H1 (cell line): Measurements from ENCODE around the gene HOXD4. TPM values are rescaled to one million over a fixed set of nuclear protein-coding genes. Genes with fewer than 3 reads are reported as not detected.

Source experiments
- CTCF ChIA-PET: fragments of 300-600 bp; sonication (Branson Sonifier 250); formaldehyde crosslinking; loops from one replicate; lab custom pipeline; 2021; ENCODE audit not compliant: partially characterized antibody; lab: Charles Lee
- POLR2A ChIA-PET: fragments of 300-600 bp; sonication (Branson Sonifier 250); formaldehyde crosslinking; loops from one replicate; lab custom pipeline; 2021; ENCODE audit warnings: inconsistent platforms; ENCODE audit not compliant: partially characterized antibody; lab: Charles Lee
- DNase-seq, 2 experiments: peaks; one replicate each; pipeline versions ENCODE4 v3.0.0 to v3.0.0-alpha.2; 2010 to 2022; ENCODE audit warnings: low spot score in 2 of 2, low read depth in 1 of 2, mixed read lengths in 1 of 2
- FAIRE-seq: peaks from 2 replicates; lab custom pipeline; 2011; peaks lifted over from hg19 to GRCh38; lab: Jason Lieb, UNC
- H2AFZ ChIP-seq: 2 replicates; pipeline ENCODE4 v1.8.1; 2012; ENCODE audit warnings: low read length, inconsistent platforms
- H2AK5ac ChIP-seq: 2 replicates; pipeline ENCODE4 v1.6.1; 2013; ENCODE audit warnings: low read depth, low read length
- H2BK120ac ChIP-seq: replicated peaks from 2 replicates; pipeline ENCODE3; 2013; ENCODE audit warnings: low read depth, low read length, inconsistent platforms
- H2BK12ac ChIP-seq: 2 replicates; pipeline ENCODE4 v1.6.1; 2013; ENCODE audit warnings: low read depth, low read length
- H2BK15ac ChIP-seq: 2 replicates; pipeline ENCODE4 v1.6.1; 2013; ENCODE audit warnings: low read length
- H2BK20ac ChIP-seq: 2 replicates; pipeline ENCODE4 v1.6.1; 2013; ENCODE audit warnings: low read length
- H2BK5ac ChIP-seq: 2 replicates; pipeline ENCODE4 v1.6.1; 2013; ENCODE audit warnings: low read depth, low read length
- H3K14ac ChIP-seq: 2 replicates; pipeline ENCODE4 v1.6.1; 2013; ENCODE audit warnings: inconsistent platforms; ENCODE audit not compliant: insufficient read length
- H3K18ac ChIP-seq: 2 replicates; pipeline ENCODE4 v1.6.1; 2013; ENCODE audit warnings: low read length; ENCODE audit errors: extremely low read depth
- H3K23ac ChIP-seq: 2 replicates; pipeline ENCODE4 v1.6.1; 2013; ENCODE audit warnings: inconsistent platforms; ENCODE audit not compliant: insufficient read length
- H3K23me2 ChIP-seq: 2 replicates; pipeline ENCODE4 v1.6.1; 2013; ENCODE audit warnings: low read depth, low read length
- H3K27ac ChIP-seq: 2 replicates; pipeline ENCODE4 v1.6.1; 2011; ENCODE audit warnings: low read depth, low read length, inconsistent platforms
- H3K27me3 ChIP-seq, 4 experiments: replicated peaks in 1 of 4; 1 replicate in 1 of 4; 2 replicates in 3 of 4; pipeline versions ENCODE4 v1.6.1 to v1.8.1; 2011 to 2013; ENCODE audit warnings: low read length in 3 of 4, mild to moderate bottlenecking in 3 of 4, inconsistent platforms in 2 of 4, mixed read lengths in 2 of 4, moderate library complexity in 1 of 4; ENCODE audit not compliant: control insufficient read depth in 3 of 4, insufficient read depth in 3 of 4; ENCODE audit errors: extremely low read depth in 1 of 4
- H3K36me3 ChIP-seq, 4 experiments: 2 replicates each; pipeline versions ENCODE4 v1.6.1 to v1.8.1; 2011 to 2013; ENCODE audit warnings: mild to moderate bottlenecking in 4 of 4, low read length in 3 of 4, moderate library complexity in 2 of 4, control low read depth in 1 of 4, inconsistent platforms in 1 of 4; ENCODE audit not compliant: insufficient read depth in 4 of 4, control insufficient read depth in 2 of 4
- H3K4ac ChIP-seq: replicated peaks from 2 replicates; pipeline ENCODE3; 2013; ENCODE audit warnings: low read length, low read depth, mixed read lengths, inconsistent platforms; ENCODE audit not compliant: insufficient read length
- H3K4me1 ChIP-seq, 4 experiments: replicated peaks in 1 of 4; 1 replicate in 1 of 4; 2 replicates in 3 of 4; pipeline versions ENCODE4 v1.6.1 to v1.8.1; 2011 to 2013; ENCODE audit warnings: low read length in 3 of 4, inconsistent platforms in 2 of 4, mixed read lengths in 1 of 4; ENCODE audit not compliant: insufficient read depth in 4 of 4, control insufficient read depth in 3 of 4
- H3K4me2 ChIP-seq, 2 experiments: 2 replicates each; pipeline versions ENCODE4 v1.6.1 to v1.8.1; 2011 to 2013; ENCODE audit warnings: low read depth in 2 of 2, low read length in 2 of 2, control low read depth in 1 of 2, inconsistent platforms in 1 of 2, mild to moderate bottlenecking in 1 of 2; ENCODE audit not compliant: insufficient read depth in 1 of 2
- H3K4me3 ChIP-seq, 4 experiments: fragments of 200-600, 300-600 bp in 1 of 4; sonication (generic), shearing (Covaris generic), sonication (Bioruptor Twin) in 1 of 4; 2 replicates each; pipeline versions ENCODE4 v1.5.1 to v1.8.1; 2011 to 2016; ENCODE audit warnings: low read length in 4 of 4, low read depth in 3 of 4, control low read depth in 2 of 4, inconsistent platforms in 2 of 4, mild to moderate bottlenecking in 2 of 4, mixed read lengths in 1 of 4, moderate library complexity in 1 of 4; ENCODE audit not compliant: insufficient read depth in 2 of 4; ENCODE audit errors: extremely low read depth in 1 of 4
- H3K56ac ChIP-seq: replicated peaks from 2 replicates; pipeline ENCODE3; 2013; ENCODE audit warnings: low read depth, mild to moderate bottlenecking, mixed read lengths, low read length, inconsistent platforms; ENCODE audit not compliant: insufficient read length
- H3K79me1 ChIP-seq: 2 replicates; pipeline ENCODE4 v1.6.1; 2013; ENCODE audit warnings: low read depth, low read length, control low read depth
- H3K79me2 ChIP-seq, 2 experiments: 2 replicates each; pipeline versions ENCODE4 v1.6.1 to v1.8.1; 2012 to 2013; ENCODE audit warnings: low read length in 2 of 2, mild to moderate bottlenecking in 2 of 2, inconsistent platforms in 1 of 2; ENCODE audit not compliant: insufficient read depth in 2 of 2, control insufficient read depth in 1 of 2
- H3K9ac ChIP-seq, 4 experiments: replicated peaks in 1 of 4; 1 replicate in 1 of 4; 2 replicates in 3 of 4; pipeline versions ENCODE4 v1.6.1 to v1.8.1; 2011 to 2013; ENCODE audit warnings: low read depth in 3 of 4, low read length in 3 of 4, control low read depth in 2 of 4, mild to moderate bottlenecking in 2 of 4, moderate library complexity in 2 of 4, inconsistent platforms in 1 of 4; ENCODE audit errors: extremely low read depth in 1 of 4
- H3K9me3 ChIP-seq, 2 experiments: 2 replicates each; pipeline versions ENCODE4 v1.6.1 to v1.8.1; 2012 to 2013; ENCODE audit warnings: mild to moderate bottlenecking in 2 of 2, moderate library complexity in 2 of 2, control low read depth in 1 of 2, inconsistent platforms in 1 of 2, low read depth in 1 of 2, low read length in 1 of 2, mixed read lengths in 1 of 2; ENCODE audit not compliant: insufficient read depth in 2 of 2
- H4K20me1 ChIP-seq, 2 experiments: replicated peaks in 1 of 2; 2 replicates each; pipeline versions ENCODE3 to v1.8.1; 2011 to 2013; ENCODE audit warnings: inconsistent platforms in 2 of 2, low read length in 2 of 2, mild to moderate bottlenecking in 1 of 2; ENCODE audit not compliant: insufficient read depth in 2 of 2, control insufficient read depth in 1 of 2
- H4K5ac ChIP-seq: 2 replicates; pipeline ENCODE4 v1.6.1; 2013; ENCODE audit warnings: low read length, low read depth, mixed read lengths, inconsistent platforms; ENCODE audit not compliant: insufficient read length
- H4K8ac ChIP-seq: 2 replicates; pipeline ENCODE4 v1.8.0; 2013; ENCODE audit warnings: mild to moderate bottlenecking, moderate library complexity, low read length, inconsistent platforms; ENCODE audit not compliant: insufficient read depth; ENCODE audit errors: extremely low read depth
- H4K91ac ChIP-seq: replicated peaks from 2 replicates; pipeline ENCODE3; 2013; ENCODE audit warnings: low read length, mixed read lengths, inconsistent platforms; ENCODE audit not compliant: insufficient read length
- ATF2 ChIP-seq: IDR thresholded peaks from 2 replicates; pipeline ENCODE4 v1.6.1; 2012; ENCODE audit warnings: low read length, inconsistent platforms
- CHD1 ChIP-seq: IDR thresholded peaks from 2 replicates; pipeline ENCODE4 v1.6.1; 2012; ENCODE audit warnings: low read depth, low read length, improper control_type of control experiment
- EGR1 ChIP-seq: IDR thresholded peaks from 2 replicates; pipeline ENCODE4 v1.6.1; 2011; ENCODE audit warnings: low read depth, low read length, borderline replicate concordance
- EP300 ChIP-seq, 2 experiments: IDR thresholded peaks; 1 replicate in 1 of 2; 2 replicates in 1 of 2; pipeline ENCODE4 v1.6.1; 2011 to 2012; ENCODE audit warnings: low read depth in 2 of 2, low read length in 2 of 2, mild to moderate bottlenecking in 2 of 2, borderline replicate concordance in 1 of 2, inconsistent platforms in 1 of 2, moderate library complexity in 1 of 2
- HDAC2 ChIP-seq, 2 experiments: fragments of 300-600 bp in 1 of 2; sonication (generic) in 1 of 2; IDR thresholded peaks; 2 replicates each; pipeline ENCODE4 v1.6.1; 2011 to 2012; ENCODE audit warnings: low read depth in 2 of 2, low read length in 2 of 2, mild to moderate bottlenecking in 2 of 2, moderate library complexity in 2 of 2, borderline replicate concordance in 1 of 2, inconsistent platforms in 1 of 2
- KDM5A ChIP-seq: fragments of 200-600 bp; IDR thresholded peaks from 2 replicates; pipeline ENCODE4 v1.7.1; 2012; ENCODE audit warnings: mild to moderate bottlenecking, low read length, inconsistent platforms, mixed read lengths
- NANOG ChIP-seq: IDR thresholded peaks from 2 replicates; pipeline ENCODE4 v1.6.1; 2011; ENCODE audit warnings: low read length, low read depth, mild to moderate bottlenecking, inconsistent platforms; ENCODE audit not compliant: insufficient read depth, poor library complexity, severe bottlenecking
- TCF12 ChIP-seq: IDR thresholded peaks from 2 replicates; pipeline ENCODE4 v1.6.1; 2011; ENCODE audit warnings: low read depth, mild to moderate bottlenecking, low read length
- USF2 ChIP-seq: IDR thresholded peaks from 2 replicates; pipeline ENCODE4 v1.6.1; 2011; ENCODE audit warnings: low read length, improper control_type of control experiment
- ZNF274 ChIP-seq: IDR thresholded peaks from 2 replicates; pipeline ENCODE4 v1.7.0; 2012; ENCODE audit warnings: low read length, borderline replicate concordance; ENCODE audit errors: extremely low read depth
- WGBS, 2 experiments: shearing (Covaris generic) in 1 of 2; methylation state at CpG; one replicate each; pipeline versions ENCODE4 v1.1.6 to v1.1.7; 2013 to 2015; ENCODE audit warnings: low lambda C conversion rate in 2 of 2, mixed read lengths in 2 of 2, inconsistent platforms in 1 of 2, low coverage in 1 of 2, missing lambda C conversion rate in 1 of 2; ENCODE audit not compliant: insufficient replicate concordance in 2 of 2, insufficient coverage in 1 of 2, insufficient read length in 1 of 2; ENCODE audit errors: extremely low coverage in 1 of 2, missing lambda C conversion rate in 1 of 2; 5-methylcytosine and 5-hydroxymethylcytosine counted together
- polyA plus RNA-seq, 7 experiments: library from polyadenylated mRNA; depleted of rRNA in 3 of 7; stranded (reverse) in 5 of 7; unstranded in 2 of 7; fragments of >200 nt in 5 of 7; fragments of 200-250 nt in 2 of 7; gene quantifications; 1 replicate in 5 of 7; 2 replicates in 1 of 7; 4 replicates in 1 of 7; pipeline versions ENCODE4 v1.2.1 to v1.2.3, GENCODE V29; 2011 to 2013; ENCODE audit warnings: missing spikeins in 2 of 7, mixed read lengths in 2 of 7
- total RNA-seq: library from RNA; stranded (reverse); fragmentation: NEBNext Ultra II Directional; extraction: Animal tissue kit (Norgen Biotek cat#: 25700); gene quantifications from 2 replicates; pipeline ENCODE4 v1.2.1, GENCODE V29; 2021

The HOXD4 gene
- total and polyA plus RNA-seq, 2 of the 8 experiments (the other 6 are each of a cell fraction or from before 2014, with no cell fraction given) = not detected

- no peaks in the 10 kb centered on the region; a peak in 1 of 8 replicates for H3K36me3 ChIP-seq
- WGBS, 2 experiments = 82% methylated on average over 1 of the region's 1 CpG; no CpG with 5 or more reads in 1 of the 2 experiments
- H3K4me1 ChIP-seq = peaks cover 0 to 15% (median 9%) of the 10 kb centered on the region in 4 experiments; a peak in 5 of 7 replicates
- no peak overlapping the region for H3K4me3 ChIP-seq
- H3K4ac ChIP-seq = no peak overlapping the region
- H3K9ac ChIP-seq = no peak overlapping the region
- H3K4me2 ChIP-seq = no peak overlapping the region
- no peak overlapping the region for H2AFZ ChIP-seq
- H2AK5ac ChIP-seq = no peak overlapping the region
- H4K91ac ChIP-seq = no peak overlapping the region
- peaks cover 18 to 38% of the 10 kb centered on the region in 2 experiments for H4K20me1 ChIP-seq
- H3K27me3 ChIP-seq = peaks cover 96 to 100% (median 100%) of the 10 kb centered on the region in 4 experiments
- no peak overlapping the region for H4K8ac ChIP-seq
- H3K56ac ChIP-seq = no peak overlapping the region
- no peak for FAIRE-seq
- H2BK20ac ChIP-seq = no peak overlapping the region
- H3K9me3 ChIP-seq = no peaks in the 10 kb centered on the region
- no peak overlapping the region for H2BK12ac ChIP-seq
- no peak overlapping the region for H2BK5ac ChIP-seq
- H2BK15ac ChIP-seq = no peak overlapping the region
- CTCF ChIA-PET = interaction anchor here (0.9 to 4.4 kb wide), 4 partner anchors 16 to 387 kb away, joined by 4 to 16 read pairs (median 9); partner anchors contain the start of gene HOXD4
- no peak overlapping the region for H3K27ac ChIP-seq
- H3K23ac ChIP-seq = no peak overlapping the region
- no peak overlapping the region for H3K18ac ChIP-seq
- H2BK120ac ChIP-seq = no peak overlapping the region
- no peaks in the 10 kb centered on the region for H3K79me2 ChIP-seq
- POLR2A ChIA-PET = no interaction called here
- H3K23me2 ChIP-seq = peaks cover 5% of the 10 kb centered on the region; the same call in 1 of the 2 replicates
- H3K79me1 ChIP-seq = no peaks in the 10 kb centered on the region
- H3K14ac ChIP-seq = no peak overlapping the region
- no peak overlapping the region for H4K5ac ChIP-seq
- DNase-seq = no peak
- TF ChIP-seq EGR1 (no peak), USF2 (no peak), TCF12 (no peak), HDAC2 (IDR thresholded peaks at IDR 0.05; ENCODE audit: borderline replicate concordance in 1 of 2, low read depth in 2 of 2, low read length in 2 of 2) (no peak), NANOG (no peak), ZNF274 (no peak), ATF2 (no peak), KDM5A (no peak), CHD1 (no peak), EP300 (IDR thresholded peaks at IDR 0.05; ENCODE audit: borderline replicate concordance in 1 of 2, low read depth in 2 of 2, low read length in 2 of 2) (no peak)
These were observed 16.0 kb downstream of the HOXD4 start for GRCh38 chr2:176167398-176167797.
